GM21381 (cell line): ENCODE results near the gene REELD1.

Experiments
- ATAC-seq: cut with Tn5 transposase; IDR thresholded peaks from one replicate; pipeline ENCODE4 v1.9.1; 2021; ENCODE audit warnings: mild to moderate bottlenecking, moderate library complexity; ENCODE audit not compliant: unreplicated experiment

REELD1 gene

GRCh38 chr4:146224326-146224966, 10.1 kb downstream of the REELD1 start:
- ATAC-seq: no peak

- ATAC-seq: no peak
Measured at GRCh38 chr4:146229406-146229805, 15.1 kb downstream of the REELD1 start.

GRCh38 chr4:146232131-146232722, 17.9 kb downstream of the REELD1 start:
- no peak for ATAC-seq

GRCh38 chr4:146235654-146236177, 21.4 kb downstream of the REELD1 start:
- no peak for ATAC-seq

GRCh38 chr4:146236216-146236615, 21.9 kb downstream of the REELD1 start:
- no peak for ATAC-seq

- no peak for ATAC-seq
Measured at GRCh38 chr4:146237092-146237491, 22.8 kb downstream of the REELD1 start.

GRCh38 chr4:146238107-146238506, 23.8 kb downstream of the REELD1 start:
- ATAC-seq: no peak

GRCh38 chr4:146243141-146243882, 29.0 kb downstream of the REELD1 start:
- peak; percentile 65 for ATAC-seq

GRCh38 chr4:146243883-146244277, 29.5 kb downstream of the REELD1 start:
- no peak for ATAC-seq

- no peak for ATAC-seq
Measured at GRCh38 chr4:146244496-146244895, 30.2 kb downstream of the REELD1 start.

GRCh38 chr4:146245246-146245645, 30.9 kb downstream of the REELD1 start:
- no peak for ATAC-seq

- ATAC-seq: no peak
Measured at GRCh38 chr4:146245850-146246249, 31.5 kb downstream of the REELD1 start.

- ATAC-seq: no peak
Measured at GRCh38 chr4:146246381-146246780, 32.0 kb downstream of the REELD1 start.

- no peak for ATAC-seq
Measured at GRCh38 chr4:146247356-146247755, 33.0 kb downstream of the REELD1 start.

- no peak for ATAC-seq
Measured at GRCh38 chr4:146252969-146253611, 38.8 kb downstream of the REELD1 start.

GRCh38 chr4:146255463-146255862, 41.1 kb downstream of the REELD1 start:
- no peak for ATAC-seq

- no peak for ATAC-seq
Measured at GRCh38 chr4:146255874-146256273, 41.5 kb downstream of the REELD1 start.

GRCh38 chr4:146256328-146256727, 42.0 kb downstream of the REELD1 start:
- no peak for ATAC-seq

- ATAC-seq: no peak
Measured at GRCh38 chr4:146257511-146257910, 43.2 kb downstream of the REELD1 start.

- no peak for ATAC-seq
Measured at GRCh38 chr4:146260521-146260920, 46.2 kb downstream of the REELD1 start.

GRCh38 chr4:146261041-146261440, 46.7 kb downstream of the REELD1 start:
- no peak for ATAC-seq
